Activated CD4-positive, alpha-beta T cell treated with anti-CD3 and anti-CD28 coated beads, Interleukin-2, amount 50 U/mL, for 24 hours (primary cell): ENCODE results near the gene HIVEP3.

Experiments
- DNase-seq, 2 donors: peaks; one replicate each; pipeline ENCODE4 v3.0.0-alpha.2; 2020; ENCODE audit warnings: low read depth in 1 of 2, low spot score in 1 of 2

HIVEP3 gene

DNA sequence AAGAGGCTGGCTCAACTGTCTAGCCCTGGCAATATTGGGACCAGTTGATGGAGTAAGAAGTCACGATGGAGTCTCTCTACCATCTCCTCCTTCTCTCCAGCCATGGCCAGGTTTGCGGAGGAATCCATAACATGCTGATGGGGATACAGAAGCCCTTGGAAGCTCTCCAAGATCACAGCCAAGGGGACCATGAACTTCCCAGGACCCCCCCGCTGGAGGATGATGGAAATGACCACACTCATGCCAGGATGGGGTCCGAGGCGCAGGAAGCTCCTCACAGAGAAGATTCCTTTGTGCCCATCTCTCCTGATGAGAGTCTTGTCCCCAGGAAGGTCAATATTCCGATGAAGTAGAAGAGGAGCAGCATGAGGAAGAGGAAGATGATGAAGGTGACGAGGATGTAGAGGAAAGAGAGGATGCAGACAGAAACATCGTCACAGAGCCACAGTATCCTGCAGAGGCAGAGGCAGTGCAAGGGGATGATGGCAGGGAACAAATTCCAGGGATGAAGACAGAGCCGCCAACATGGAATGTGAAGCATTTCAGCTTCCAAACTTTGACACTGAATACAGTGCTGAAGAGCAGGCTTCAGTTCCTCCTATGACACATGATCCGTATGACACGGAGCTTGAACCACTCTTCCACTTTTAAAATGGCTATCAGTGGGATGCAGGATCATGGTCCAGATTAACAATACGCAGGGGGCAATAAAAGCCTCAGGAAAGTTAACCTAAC, 376.4 kb downstream of the HIVEP3 start:
- DNase-seq: no peak

DNA sequence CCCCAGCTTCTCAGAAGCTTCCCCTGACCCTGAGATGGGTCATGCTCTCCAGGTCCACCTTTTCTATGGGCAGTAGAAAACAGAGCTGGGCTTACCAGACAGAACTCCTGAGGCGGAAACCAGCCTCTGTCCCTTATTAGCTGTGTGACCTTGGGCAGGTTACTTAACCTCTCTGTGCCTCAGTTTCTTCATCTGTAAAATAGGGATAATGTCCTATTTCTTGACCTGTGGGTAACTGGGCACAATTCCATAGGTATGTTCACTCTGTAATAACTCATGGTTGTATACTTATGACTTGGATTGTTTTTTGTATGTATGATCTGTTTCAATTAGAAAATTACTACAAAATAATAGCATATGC, 377.1 kb downstream of the HIVEP3 start:
- DNase-seq: no peak

- DNase-seq: no peak
Measured at GRCh38 chr1:41540886-41541591, 377.7 kb downstream of the HIVEP3 start.

- DNase-seq: no peak
Measured at GRCh38 chr1:41539999-41540398, 378.7 kb downstream of the HIVEP3 start.

DNA sequence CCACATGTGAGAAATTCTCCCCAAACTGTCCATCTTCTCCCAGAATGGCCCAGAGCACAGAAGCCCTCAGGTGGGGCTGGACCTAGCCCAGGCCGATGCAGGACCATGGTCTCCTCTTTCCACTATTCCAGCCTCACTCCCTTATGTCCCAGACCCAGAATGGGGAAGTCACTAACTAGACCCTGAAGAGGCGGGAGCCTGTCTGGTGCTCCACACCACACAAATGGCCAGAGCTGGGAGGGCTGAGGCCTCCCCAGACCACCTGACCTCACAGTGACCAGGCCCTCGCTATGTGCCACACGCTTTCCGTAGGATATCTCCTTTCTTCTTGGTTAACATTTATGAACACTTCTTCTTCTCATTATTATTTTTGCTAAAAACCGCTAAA, 379.3 kb downstream of the HIVEP3 start:
- no peak for DNase-seq

- DNase-seq: no peak
Measured at GRCh38 chr1:41538741-41539417, 379.8 kb downstream of the HIVEP3 start.

- DNase-seq: no peak
Measured at GRCh38 chr1:41537788-41538351, 380.9 kb downstream of the HIVEP3 start.

DNA sequence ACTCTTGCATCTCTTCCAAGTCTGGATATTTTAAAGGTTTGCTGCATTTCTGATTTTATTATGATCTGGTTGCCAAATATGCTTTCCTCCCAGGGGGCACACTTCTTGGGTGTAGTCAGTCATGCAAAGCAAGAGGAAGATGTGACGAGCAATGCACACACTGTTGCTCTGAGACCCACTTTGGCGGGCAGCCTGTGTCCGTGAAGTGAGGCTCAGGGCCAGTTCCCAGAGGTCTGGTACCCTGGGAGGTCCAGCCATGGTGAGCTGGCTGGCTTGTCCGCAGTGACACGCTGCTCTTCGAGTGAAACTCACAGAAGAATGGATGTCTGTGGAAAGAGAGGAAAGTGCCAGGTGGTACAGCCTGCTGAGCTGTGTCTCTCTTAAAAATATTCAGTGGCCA, 381.5 kb downstream of the HIVEP3 start:
- no peak for DNase-seq

- DNase-seq: no peak
Measured at GRCh38 chr1:41536361-41536802, 382.3 kb downstream of the HIVEP3 start.

GRCh38 chr1:41535716-41536115, 383.0 kb downstream of the HIVEP3 start:
- DNase-seq: no peak

DNA sequence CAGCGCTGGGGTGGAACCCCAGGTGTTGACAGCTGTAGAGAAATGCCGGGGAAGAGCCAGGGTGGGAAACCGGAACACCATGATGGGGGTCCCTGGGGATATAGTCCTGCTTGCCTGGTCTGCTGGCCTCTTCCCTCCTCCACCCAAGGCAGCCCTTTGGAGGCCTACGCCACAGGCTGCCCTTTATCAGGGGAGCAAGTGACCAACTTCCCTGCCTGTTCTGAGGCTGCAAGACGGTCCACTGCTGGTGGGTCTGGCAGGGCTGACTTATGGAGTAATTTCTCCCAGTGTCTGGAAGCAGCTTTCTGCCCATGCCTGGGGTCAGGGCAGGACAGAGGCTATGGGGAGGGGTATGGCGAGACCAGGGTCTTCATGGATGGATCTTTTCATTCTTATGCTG, 383.4 kb downstream of the HIVEP3 start:
- no peak for DNase-seq

GRCh38 chr1:41534181-41535076, 384.3 kb downstream of the HIVEP3 start:
- DNase-seq: no peak

DNA sequence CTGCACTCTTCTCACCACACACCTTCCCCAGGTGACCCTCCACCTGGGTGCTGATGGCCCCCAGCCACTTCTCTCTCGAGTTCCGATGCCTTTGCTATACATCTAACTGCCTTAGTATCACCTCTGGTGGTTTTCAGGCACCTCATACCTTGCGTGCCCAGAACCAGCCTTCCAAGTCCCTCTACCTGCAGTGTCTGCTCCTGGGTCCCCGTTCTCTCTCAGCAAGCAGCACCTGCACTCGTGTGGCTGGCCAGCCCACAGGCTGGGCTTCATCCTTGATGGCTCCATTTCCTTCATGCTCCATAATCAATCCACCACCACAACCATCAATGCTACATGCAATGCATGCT, 385.0 kb downstream of the HIVEP3 start:
- DNase-seq: no peak

DNA sequence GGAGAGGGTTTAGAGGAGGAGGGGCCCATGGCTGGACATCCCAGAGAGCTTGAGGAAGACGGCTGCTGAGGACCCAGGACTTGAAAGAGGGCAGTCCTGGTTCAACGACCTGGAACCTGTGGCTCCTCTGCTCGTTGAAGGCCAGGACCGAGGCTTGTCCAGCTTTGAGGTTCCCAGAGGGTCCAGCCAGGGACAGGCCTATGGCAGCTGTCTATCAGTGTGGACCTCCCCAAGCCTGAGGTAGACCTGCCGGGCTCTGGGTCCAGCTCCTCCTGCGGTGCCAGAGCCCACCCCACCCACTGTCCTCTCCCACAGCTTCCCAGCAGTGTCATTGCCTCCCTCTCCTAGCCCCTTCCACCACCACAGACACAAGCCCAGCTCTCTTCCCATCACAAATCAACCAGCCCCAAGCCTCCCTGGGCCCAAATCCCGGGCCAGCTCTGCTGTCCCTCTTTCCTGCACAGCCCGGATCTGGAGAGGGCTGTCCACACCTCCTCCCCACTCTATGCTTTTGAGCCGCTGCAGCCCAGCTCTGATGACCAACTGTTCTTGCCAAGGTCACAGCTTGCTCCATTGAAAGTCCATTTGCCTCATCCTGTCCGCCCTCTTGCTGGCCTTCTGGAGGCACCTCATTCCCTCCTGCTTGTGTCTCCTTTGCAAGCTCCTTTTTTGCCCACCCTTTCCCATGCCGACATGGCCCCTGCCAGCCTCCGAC, 385.5 kb downstream of the HIVEP3 start:
- no peak for DNase-seq

DNA sequence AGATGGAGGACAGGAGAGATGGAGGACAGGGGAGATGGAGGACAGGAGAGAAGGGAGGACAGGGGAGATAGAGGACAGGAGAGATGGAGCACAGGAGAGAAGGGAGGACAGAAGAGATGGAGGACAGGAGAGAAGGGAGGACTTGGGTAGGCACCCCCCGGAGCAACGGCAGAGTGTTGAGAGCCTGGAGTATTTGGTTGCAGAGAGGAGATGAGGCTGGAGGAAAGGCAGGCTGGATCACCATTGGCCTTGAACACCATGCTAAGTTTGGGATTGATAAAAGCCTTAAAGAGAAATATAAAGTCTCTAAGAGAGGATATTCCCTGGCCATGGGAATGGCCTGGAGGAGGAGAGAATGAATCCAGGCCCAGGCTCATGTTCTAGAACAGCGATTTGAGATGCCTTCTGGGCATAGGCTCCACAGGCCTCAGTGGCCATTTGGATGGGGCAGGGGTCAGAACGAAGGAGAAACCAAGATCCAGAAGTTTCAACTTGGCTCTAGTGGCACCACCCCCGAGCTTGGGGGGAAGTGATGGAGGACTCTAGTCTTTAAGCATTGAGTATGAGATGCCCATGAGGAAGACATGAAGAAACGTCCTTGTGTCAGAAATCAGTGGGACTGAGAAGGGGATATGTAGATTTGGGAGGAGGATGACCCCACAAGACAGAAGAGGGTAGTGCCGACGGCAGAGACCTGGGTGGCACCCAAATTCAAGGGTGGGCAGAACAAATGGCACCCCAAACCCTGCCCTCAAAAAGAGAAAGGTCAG, 386.3 kb downstream of the HIVEP3 start:
- no peak for DNase-seq

GRCh38 chr1:41530411-41530810, 388.3 kb downstream of the HIVEP3 start:
- DNase-seq: no peak

GRCh38 chr1:41529621-41530395, 388.9 kb downstream of the HIVEP3 start:
- DNase-seq: no peak

DNA sequence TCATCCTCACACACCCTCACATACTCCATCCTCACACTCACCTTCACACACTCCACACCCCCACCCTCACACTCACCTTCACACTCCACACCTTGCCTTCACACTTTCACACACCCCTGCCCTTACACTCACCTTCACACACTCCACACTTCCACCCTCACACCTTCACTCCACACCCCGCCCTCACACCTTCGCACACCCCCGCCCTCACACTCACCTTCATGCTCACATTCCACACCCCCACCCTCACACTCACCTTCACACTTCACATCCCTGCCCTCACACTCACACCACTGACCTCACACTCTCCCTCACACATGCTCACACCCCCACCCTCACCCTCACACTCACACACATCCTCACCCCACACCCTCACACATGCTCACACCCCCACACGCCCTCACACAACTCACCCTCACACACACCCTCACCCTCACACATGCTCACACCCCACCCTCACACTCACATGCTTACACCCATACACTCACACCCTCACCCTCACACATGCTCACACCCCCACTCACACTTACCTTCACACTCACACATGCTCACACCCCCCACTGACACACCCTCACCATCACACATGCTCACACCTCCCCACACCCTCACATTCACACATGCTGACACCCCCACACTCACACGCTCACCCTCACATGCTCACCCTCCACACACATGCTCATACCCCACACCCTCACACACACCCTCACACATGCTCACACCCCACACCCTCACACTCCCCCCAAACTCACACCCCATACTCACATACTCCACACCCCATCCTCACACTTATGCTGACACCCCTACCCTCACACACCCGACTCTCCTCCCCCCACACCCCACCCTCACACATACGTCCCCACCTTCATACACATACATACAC, 389.8 kb downstream of the HIVEP3 start:
- DNase-seq: no peak
